ENCODE measurements around the gene PPIF. TPM values are rescaled to one million over a fixed set of nuclear protein-coding genes. Genes with fewer than 3 reads are reported as not detected.

Gene PPIF
- total RNA-seq, 2 donors from 2014 or later = 30.6 to 69.1 TPM

- Histone ChIP-seq H3K27ac (peak overlapping the region in 1 of 2 donors; percentile 75), H3K4me3 (no peak overlapping the region), H3K4me1 (replicated peaks) (no peaks in the 10 kb centered on the region), H3K9me3 (no peaks in the 10 kb centered on the region), H3K27me3 (replicated peaks; ENCODE audit: insufficient read depth) (no peaks in the 10 kb centered on the region), H3K36me3 (no peaks in the 10 kb centered on the region)
- no peak for DNase-seq (ENCODE audit: low spot score)
- intact Hi-C loops (cut with DNase I) = no loop called here
- TF ChIP-seq POLR2AphosphoS5 (IDR thresholded peaks at IDR 0.05) (no peak), POLR2A (IDR thresholded peaks at IDR 0.05) (no peak), CTCF (IDR thresholded peaks at IDR 0.05) (no peak)
- WGBS = 56% methylated on average over 12 of the region's 12 CpGs
These were observed 662 bp upstream of the PPIF start for GRCh38 chr10:79346388-79347225.

DNA sequence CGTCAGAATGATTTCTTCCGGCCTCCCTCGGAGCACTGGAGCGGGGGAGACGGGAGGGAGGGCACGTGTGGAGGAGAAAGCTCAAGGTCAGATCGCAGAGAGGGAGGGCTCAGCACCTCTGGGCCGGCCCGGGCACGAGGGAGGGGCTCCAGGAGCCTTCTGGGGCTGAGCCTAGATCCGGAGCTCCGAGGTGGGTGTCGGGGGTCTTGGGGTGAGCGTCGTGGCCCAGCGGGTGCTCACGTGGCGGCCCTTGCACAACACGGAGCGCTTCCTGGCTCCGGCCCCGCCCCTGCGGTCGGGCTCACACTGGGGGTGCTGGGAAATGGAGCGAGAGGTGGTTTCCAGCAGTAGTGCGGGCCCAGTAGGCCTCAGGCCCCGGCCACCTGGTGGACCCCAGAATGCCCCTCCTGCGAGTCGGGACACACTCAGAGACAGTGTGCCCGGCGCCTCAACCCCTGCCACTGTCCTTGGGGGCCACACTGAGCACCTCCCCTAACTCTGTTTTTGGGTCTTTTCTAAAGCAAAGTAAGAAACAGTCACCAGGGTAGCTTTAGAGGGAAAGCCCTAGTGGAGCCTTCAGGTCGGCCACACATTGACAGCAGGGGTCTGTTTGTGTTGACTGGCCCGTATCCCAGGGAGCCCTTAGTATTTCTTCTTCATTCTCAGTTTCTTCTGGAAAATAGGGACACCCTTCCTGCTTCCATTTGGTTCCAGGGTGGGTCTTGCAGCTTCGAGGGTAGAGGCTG is 798 bp downstream of the PPIF start:
- Histone ChIP-seq H3K4me1 (replicated peaks) (no peaks in the 10 kb centered on the region), H3K4me3 (peak overlapping the region; percentile 67 to 77), H3K27ac (peak overlapping the region; percentile 69 to 75), H3K36me3 (no peaks in the 10 kb centered on the region), H3K9me3 (no peaks in the 10 kb centered on the region), H3K27me3 (replicated peaks; ENCODE audit: insufficient read depth) (no peaks in the 10 kb centered on the region)
- DNase-seq (ENCODE audit: low spot score) = peak; percentile 60
- 6% methylated on average over 34 of the region's 34 CpGs for WGBS
- intact Hi-C loops (cut with DNase I) = no loop called here
- TF ChIP-seq POLR2AphosphoS5 (IDR thresholded peaks at IDR 0.05) (peak; percentile 48), POLR2A (IDR thresholded peaks at IDR 0.05) (no peak), CTCF (IDR thresholded peaks at IDR 0.05) (peak in 1 of 4 experiments; percentile 17)

GRCh38 chr10:79348640-79348988 is 1.3 kb downstream of the PPIF start:
- Histone ChIP-seq H3K27ac (peak overlapping the region in 1 of 2 donors; percentile 75), H3K27me3 (replicated peaks; ENCODE audit: insufficient read depth) (no peaks in the 10 kb centered on the region), H3K9me3 (no peaks in the 10 kb centered on the region), H3K4me1 (replicated peaks) (no peaks in the 10 kb centered on the region), H3K4me3 (peak overlapping the region in 1 of 2 donors; percentile 67), H3K36me3 (peaks cover 0 to under 1% of the 10 kb centered on the region in 2 donors)
- WGBS = 68% methylated on average over 3 of the region's 3 CpGs
- intact Hi-C loops (cut with DNase I) = no loop called here
- no peak for DNase-seq (ENCODE audit: low spot score)
- TF ChIP-seq POLR2AphosphoS5 (IDR thresholded peaks at IDR 0.05) (no peak), POLR2A (IDR thresholded peaks at IDR 0.05) (no peak), CTCF (IDR thresholded peaks at IDR 0.05) (no peak)

GRCh38 chr10:79349072-79349491 is 1.8 kb downstream of the PPIF start:
- H3K27ac ChIP-seq = no peak overlapping the region
- H3K36me3 ChIP-seq = peaks cover 0 to 5% of the 10 kb centered on the region in 2 donors
- H3K27me3 ChIP-seq (replicated peaks; ENCODE audit: insufficient read depth) = no peaks in the 10 kb centered on the region
- no peak for TF ChIP-seq POLR2AphosphoS5 (IDR thresholded peaks at IDR 0.05)
- no peak for TF ChIP-seq POLR2A (IDR thresholded peaks at IDR 0.05)
- TF ChIP-seq CTCF (IDR thresholded peaks at IDR 0.05) = no peak
- 81% methylated on average over 6 of the region's 6 CpGs for WGBS
- H3K4me1 ChIP-seq (replicated peaks) = no peaks in the 10 kb centered on the region
- no peak for DNase-seq (ENCODE audit: low spot score)
- intact Hi-C loops (cut with DNase I) = no loop called here
- H3K4me3 ChIP-seq = no peak overlapping the region
- no peaks in the 10 kb centered on the region for H3K9me3 ChIP-seq
